RWPE2 (cell line): Measurements from ENCODE around the gene PIP5K1B.

Experiments used
- ATAC-seq: fragments of 200-7000 bp; cut with Tn5 transposase; 3 replicates; pipeline ENCODE4 v1.9.1; 2021; ENCODE audit warnings: low read depth
- DNase-seq: peaks from one replicate; pipeline ENCODE4 v3.0.0-alpha.2; 2020; ENCODE audit warnings: low spot score
- H3K27ac ChIP-seq: fragments of 450-650 bp; 2 replicates; pipeline ENCODE4 v1.5.1; 2017; ENCODE audit warnings: mild to moderate bottlenecking; ENCODE audit not compliant: poor library complexity, severe bottlenecking
- H3K27me3 ChIP-seq: fragments of 250-450 bp; sonication (Bioruptor Pico); 2 replicates; pipeline ENCODE4 v1.5.1; 2021; ENCODE audit warnings: mild to moderate bottlenecking, moderate library complexity; ENCODE audit not compliant: insufficient read depth, poor library complexity, severe bottlenecking
- H3K36me3 ChIP-seq: fragments of 250-450 bp; sonication (Bioruptor Pico); 2 replicates; pipeline ENCODE4 v1.5.1; 2020; ENCODE audit warnings: low read depth, mild to moderate bottlenecking, moderate library complexity
- H3K4me1 ChIP-seq: fragments of 250-450 bp; sonication (Bioruptor Pico); 2 replicates; pipeline ENCODE4 v1.5.1; 2021; ENCODE audit warnings: mild to moderate bottlenecking, moderate library complexity; ENCODE audit not compliant: insufficient read depth, poor library complexity, severe bottlenecking
- H3K4me3 ChIP-seq: fragments of 250-450 bp; sonication (Bioruptor Pico); 2 replicates; pipeline ENCODE4 v1.5.1; 2021; ENCODE audit warnings: mild to moderate bottlenecking, moderate library complexity; ENCODE audit not compliant: severe bottlenecking
- H3K9me3 ChIP-seq: fragments of 250-450 bp; sonication (Bioruptor Pico); 2 replicates; pipeline ENCODE4 v1.5.1; 2021; ENCODE audit warnings: mild to moderate bottlenecking, moderate library complexity; ENCODE audit not compliant: severe bottlenecking
- CTCF ChIP-seq: fragments of 450-650 bp; IDR thresholded peaks from one replicate; pipeline ENCODE4 v1.5.1; 2017; ENCODE audit warnings: mild to moderate bottlenecking, moderate library complexity; ENCODE audit not compliant: poor library complexity, severe bottlenecking

The PIP5K1B gene

GRCh38 chr9:68672625-68673024 is 32.4 kb upstream of the PIP5K1B start:
- ATAC-seq = no peak
- TF ChIP-seq CTCF = no peak
- H3K9me3 ChIP-seq = no peaks in the 10 kb centered on the region

GRCh38 chr9:68678430-68678829 is 26.6 kb upstream of the PIP5K1B start:
- TF ChIP-seq CTCF = no peak
- ATAC-seq (peak; percentile 44; the same call in 1 of the 3 replicates), DNase-seq (no peak)
- Histone ChIP-seq H3K4me1 (no peaks in the 10 kb centered on the region), H3K27ac (no peak overlapping the region), H3K4me3 (no peak overlapping the region), H3K9me3 (no peaks in the 10 kb centered on the region), H3K36me3 (no peaks in the 10 kb centered on the region), H3K27me3 (no peaks in the 10 kb centered on the region)

More at GRCh38 chr9:68672625-68673024, 32.4 kb upstream of the PIP5K1B start:
- no peaks in the 10 kb centered on the region for H3K36me3 ChIP-seq
- no peak overlapping the region for H3K27ac ChIP-seq
- no peaks in the 10 kb centered on the region for H3K27me3 ChIP-seq
- H3K4me1 ChIP-seq = no peaks in the 10 kb centered on the region
- no peak overlapping the region for H3K4me3 ChIP-seq
- no peak for DNase-seq

- H3K4me3 ChIP-seq = no peak overlapping the region
- ATAC-seq (no peak), DNase-seq (no peak)
- no peaks in the 10 kb centered on the region for H3K9me3 ChIP-seq
- H3K4me1 ChIP-seq = no peaks in the 10 kb centered on the region
- no peak overlapping the region for H3K27ac ChIP-seq
- H3K27me3 ChIP-seq = no peaks in the 10 kb centered on the region
- H3K36me3 ChIP-seq = no peaks in the 10 kb centered on the region
- TF ChIP-seq CTCF = no peak
These were observed 21.6 kb upstream of the PIP5K1B start for GRCh38 chr9:68683433-68683832.

- DNase-seq = no peak
- Histone ChIP-seq H3K36me3 (no peaks in the 10 kb centered on the region), H3K4me1 (no peaks in the 10 kb centered on the region), H3K9me3 (no peaks in the 10 kb centered on the region), H3K4me3 (no peak overlapping the region), H3K27ac (no peak overlapping the region), H3K27me3 (no peaks in the 10 kb centered on the region)
- ATAC-seq = no peak
- TF ChIP-seq CTCF = no peak
These were observed 19.8 kb upstream of the PIP5K1B start for GRCh38 chr9:68685213-68685612.

GRCh38 chr9:68685770-68686169 is 19.3 kb upstream of the PIP5K1B start:
- Histone ChIP-seq H3K36me3 (no peaks in the 10 kb centered on the region), H3K4me3 (no peak overlapping the region), H3K27ac (no peak overlapping the region), H3K27me3 (no peaks in the 10 kb centered on the region), H3K9me3 (no peaks in the 10 kb centered on the region), H3K4me1 (no peaks in the 10 kb centered on the region)
- no peak for DNase-seq
- ATAC-seq = no peak
- TF ChIP-seq CTCF = no peak
